Forelimb muscle (tissue), 1 donor: ENCODE results near the gene MOGAT2. TPM values are rescaled to one million over a fixed set of nuclear protein-coding genes. Genes with fewer than 3 reads are reported as not detected.

ENCODE experiments used
- DNase-seq: peaks from one replicate; pipeline ENCODE4 v3.0.0-alpha.2; 2013; ENCODE audit warnings: low read depth
- polyA plus RNA-seq: library from polyadenylated mRNA; unstranded; fragments of 120-200 nt; gene quantifications from one replicate; pipeline ENCODE4 v1.2.1, GENCODE V29; 2013; ENCODE audit not compliant: insufficient read length

Gene MOGAT2
- polyA plus RNA-seq, 1 donor = not detected

DNA sequence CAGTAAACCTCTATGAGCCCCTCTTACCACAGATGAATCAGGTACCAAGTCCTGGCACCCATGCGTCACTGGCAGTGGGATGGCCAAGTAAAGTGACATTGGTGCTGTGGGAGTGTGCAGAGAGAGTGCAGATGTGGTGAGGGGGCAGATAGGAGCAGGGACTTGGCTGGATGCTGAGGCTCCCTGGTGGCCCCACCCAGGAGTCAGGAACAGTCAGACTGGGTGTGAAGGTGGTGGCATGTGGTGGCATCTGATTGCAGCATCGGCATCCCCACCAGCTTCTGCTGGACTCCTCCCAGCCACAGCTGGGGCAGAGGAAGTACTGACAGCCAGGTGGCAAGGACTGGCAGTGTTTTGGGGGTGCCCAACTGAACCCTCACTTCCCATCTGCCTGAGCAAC lies 62.3 kb downstream of the MOGAT2 start:
- DNase-seq = no peak

DNA sequence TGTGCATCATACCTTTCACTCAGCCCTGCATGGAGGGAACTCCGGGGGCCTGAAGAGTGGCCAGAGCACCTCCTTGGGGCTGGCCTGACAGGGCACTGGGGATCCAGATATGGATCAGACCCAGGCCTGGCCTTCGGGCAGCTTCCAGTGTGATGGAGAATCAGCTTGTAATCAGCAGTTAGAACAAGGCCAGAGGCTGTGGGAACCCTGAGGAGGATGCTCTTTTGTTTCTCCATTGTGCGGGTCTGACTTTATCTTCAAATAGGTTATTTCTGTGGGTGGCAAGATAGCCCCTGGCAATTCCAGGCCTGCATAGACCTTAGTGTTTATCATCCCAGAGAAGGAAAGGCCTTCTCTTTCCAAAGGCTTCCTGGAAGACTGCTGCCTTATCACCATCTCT lies 63.2 kb downstream of the MOGAT2 start:
- DNase-seq = no peak

DNA sequence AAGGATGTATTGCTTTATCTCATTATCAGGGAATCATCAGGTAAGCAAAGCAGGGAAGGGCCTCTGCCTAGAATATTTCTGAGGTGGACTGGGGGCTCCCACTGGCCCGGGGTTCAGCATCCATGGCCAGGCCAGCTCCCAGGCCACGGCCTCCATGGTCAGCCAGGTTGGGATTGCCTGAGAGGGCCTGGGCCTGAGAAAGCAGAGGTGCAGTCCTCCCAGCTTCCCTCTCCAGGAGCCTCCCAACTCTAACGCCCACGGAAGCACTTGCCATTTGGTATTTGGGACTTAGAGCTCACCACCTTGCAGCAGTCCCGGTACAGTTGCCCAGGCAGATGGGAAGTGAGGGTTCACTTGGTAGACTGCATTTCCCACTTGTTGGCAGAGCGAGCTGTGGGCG lies 63.7 kb downstream of the MOGAT2 start:
- DNase-seq = no peak

DNA sequence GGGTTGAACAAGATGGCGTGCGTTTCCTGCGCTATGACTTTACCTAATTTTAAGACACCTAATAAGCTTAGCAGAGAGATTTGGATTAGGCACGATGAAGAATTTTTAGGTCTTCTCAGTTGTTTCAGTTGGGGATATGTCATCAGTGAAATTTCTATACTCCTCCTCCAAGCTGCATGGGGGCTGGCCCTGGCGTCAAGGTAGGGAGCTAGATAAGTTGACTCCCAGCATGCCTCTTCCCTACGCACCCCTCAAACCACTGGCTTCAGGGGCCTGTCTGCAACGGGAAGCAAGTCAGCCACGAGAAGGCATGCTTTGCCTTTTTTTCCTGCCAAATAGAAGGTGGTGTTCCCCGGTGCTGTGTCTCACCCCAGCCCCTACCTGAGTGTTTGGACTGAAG lies 64.2 kb downstream of the MOGAT2 start:
- DNase-seq = no peak

Other genes starting within 250 kb of the MOGAT2 start
- gene GDPD5, start 191.9 kb upstream of the MOGAT2 start, polyA plus RNA-seq = 24.7 TPM
- gene SERPINH1, start 155.6 kb upstream of the MOGAT2 start, polyA plus RNA-seq = 274 TPM
- gene MAP6, start 48.8 kb upstream of the MOGAT2 start, polyA plus RNA-seq = 10.7 TPM
- 0.34 TPM for gene DGAT2, start 50.9 kb downstream of the MOGAT2 start, polyA plus RNA-seq
- gene UVRAG, start 97.4 kb downstream of the MOGAT2 start, polyA plus RNA-seq = 8.1 TPM